Gastrocnemius medialis (tissue), 4 donors: ENCODE data around the gene MED13.

Source experiments
- POLR2A ChIP-seq, 2 donors: fragments of 450-650 bp; IDR thresholded peaks; one replicate each; pipeline ENCODE4 v1.6.1; 2017; ENCODE audit warnings: antibody characterized with exemption in 2 of 2, mild to moderate bottlenecking in 2 of 2, moderate library complexity in 2 of 2
- TF ChIP-seq, protein P1 (sequence below), 5 experiments: fragments of 450-650 bp in 3 of 5; fragments of 200-600 bp in 2 of 5; sonication (generic) in 2 of 5; IDR thresholded peaks in 4 of 5; conservative IDR thresholded peaks in 1 of 5; 1 replicate in 4 of 5; 2 replicates in 1 of 5; pipeline ENCODE4 v1.5.1; 2016 to 2019; ENCODE audit warnings: antibody characterized with exemption in 5 of 5, mild to moderate bottlenecking in 3 of 5, moderate library complexity in 3 of 5

DNA sequence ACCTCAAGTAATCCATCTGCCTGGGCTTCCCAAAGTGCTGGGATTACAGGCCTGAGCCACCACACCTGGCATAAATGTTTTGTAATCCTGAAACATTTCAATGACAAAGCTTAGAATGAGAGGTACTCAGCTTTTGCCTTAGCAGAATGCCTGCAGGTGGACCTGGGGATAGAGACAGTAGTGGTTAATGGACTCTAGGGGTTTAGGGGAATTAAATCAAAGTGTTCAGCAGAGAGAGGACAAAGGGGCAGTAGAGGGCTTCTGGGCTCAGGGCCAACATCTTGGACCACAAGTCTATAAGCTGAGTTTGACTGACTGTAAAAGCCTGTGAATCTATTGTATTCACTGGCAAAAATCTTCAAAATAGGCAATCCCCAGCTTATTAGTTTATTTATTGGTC is 36.0 kb upstream of the MED13 start:
- TF ChIP-seq, protein P1, sequence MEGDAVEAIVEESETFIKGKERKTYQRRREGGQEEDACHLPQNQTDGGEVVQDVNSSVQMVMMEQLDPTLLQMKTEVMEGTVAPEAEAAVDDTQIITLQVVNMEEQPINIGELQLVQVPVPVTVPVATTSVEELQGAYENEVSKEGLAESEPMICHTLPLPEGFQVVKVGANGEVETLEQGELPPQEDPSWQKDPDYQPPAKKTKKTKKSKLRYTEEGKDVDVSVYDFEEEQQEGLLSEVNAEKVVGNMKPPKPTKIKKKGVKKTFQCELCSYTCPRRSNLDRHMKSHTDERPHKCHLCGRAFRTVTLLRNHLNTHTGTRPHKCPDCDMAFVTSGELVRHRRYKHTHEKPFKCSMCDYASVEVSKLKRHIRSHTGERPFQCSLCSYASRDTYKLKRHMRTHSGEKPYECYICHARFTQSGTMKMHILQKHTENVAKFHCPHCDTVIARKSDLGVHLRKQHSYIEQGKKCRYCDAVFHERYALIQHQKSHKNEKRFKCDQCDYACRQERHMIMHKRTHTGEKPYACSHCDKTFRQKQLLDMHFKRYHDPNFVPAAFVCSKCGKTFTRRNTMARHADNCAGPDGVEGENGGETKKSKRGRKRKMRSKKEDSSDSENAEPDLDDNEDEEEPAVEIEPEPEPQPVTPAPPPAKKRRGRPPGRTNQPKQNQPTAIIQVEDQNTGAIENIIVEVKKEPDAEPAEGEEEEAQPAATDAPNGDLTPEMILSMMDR (IDR thresholded peaks at IDR 0.05 in 4 of 5, conservative IDR thresholded peaks at IDR 0.05 in 1 of 5): no peak
- TF ChIP-seq POLR2A (IDR thresholded peaks at IDR 0.05): no peak
